Stomach (tissue), 9 donors: Measurements from ENCODE around the gene ERICH2. TPM values are rescaled to one million over a fixed set of nuclear protein-coding genes. Genes with fewer than 3 reads are reported as not detected.

Source experiments
- DNase-seq, 2 donors: peaks; one replicate each; pipeline versions ENCODE4 v3.0.0 to v3.0.0-alpha.2; 2013 to 2019
- H3K27ac ChIP-seq, 5 donors: fragments of 200-600 bp in 4 of 5; sonication (generic) in 4 of 5; one replicate each; pipeline ENCODE4 v1.5.1; 2013 to 2019; ENCODE audit warnings: mild to moderate bottlenecking in 1 of 5, moderate library complexity in 1 of 5
- H3K27me3 ChIP-seq, 3 donors: fragments of 200-600 bp; sonication (generic); one replicate each; pipeline ENCODE4 v1.5.1; 2017 to 2019; ENCODE audit warnings: mixed run types in 1 of 3
- H3K36me3 ChIP-seq, 4 donors: fragments of 200-600 bp; sonication (generic); 1 replicate in 3 of 4; 2 replicates in 1 of 4; pipeline ENCODE4 v1.5.1; 2016 to 2019
- H3K4me1 ChIP-seq, 4 donors: fragments of 200-600 bp; sonication (generic); one replicate each; pipeline ENCODE4 v1.5.1; 2016 to 2019
- H3K4me3 ChIP-seq, 4 donors: fragments of 200-600 bp; sonication (generic) in 3 of 4; one replicate each; pipeline ENCODE4 v1.5.1; 2016 to 2019; ENCODE audit warnings: mild to moderate bottlenecking in 1 of 4
- H3K9me3 ChIP-seq, 4 donors: fragments of 200-600 bp; sonication (generic); one replicate each; pipeline ENCODE4 v1.5.1; 2016 to 2019
- EP300 ChIP-seq: sonication (generic); formaldehyde crosslinking; IDR thresholded peaks from one replicate; pipeline ENCODE4 v1.6.1; 2017; ENCODE audit warnings: antibody characterized with exemption
- POLR2A ChIP-seq, 4 donors: fragments of 450-650 bp; IDR thresholded peaks; one replicate each; pipeline ENCODE4 v1.6.1; 2016; ENCODE audit warnings: antibody characterized with exemption in 4 of 4, control low read depth in 2 of 4, mild to moderate bottlenecking in 1 of 4, moderate library complexity in 1 of 4
- POLR2AphosphoS5 ChIP-seq, 3 donors: sonication (generic); formaldehyde crosslinking; IDR thresholded peaks; one replicate each; pipeline ENCODE4 v1.6.1; 2016; ENCODE audit warnings: antibody characterized with exemption in 3 of 3
- WGBS, 5 donors: extraction: QIAGEN DNeasy Blood & Tissue Kit in 3 of 5; methylation state at CpG; one replicate each; pipeline versions ENCODE4 v1.1.5 to v1.1.7; 2013 to 2018; 5-methylcytosine and 5-hydroxymethylcytosine counted together
- intact Hi-C: fragments of 100-400 bp; cut with DNase I; formaldehyde crosslinking; loops from one replicate; pipeline ENCODE4 v1.15.1; 2023; ENCODE audit warnings: low total_unique reads
- polyA plus RNA-seq, 3 donors: library from polyadenylated mRNA; stranded (reverse); fragments of 200-250 nt; gene quantifications; one replicate each; pipeline ENCODE4 v1.2.3, GENCODE V29; 2013
- total RNA-seq, 5 donors: library from RNA; depleted of rRNA; stranded (reverse); fragments of >200 nt; gene quantifications; one replicate each; pipeline versions ENCODE4 v1.1.0 to v1.2.3, GENCODE V29; 2014 to 2016
- TF ChIP-seq, protein P1 (sequence below), 7 experiments: fragments of 450-650 bp in 4 of 7; fragments of 200-600 bp in 3 of 7; sonication (generic) in 3 of 7; IDR thresholded peaks; one replicate each; pipeline ENCODE4 v1.5.1; 2016 to 2019; ENCODE audit warnings: antibody characterized with exemption in 7 of 7, control low read depth in 2 of 7, mild to moderate bottlenecking in 1 of 7
- donor health status: healthy with polysubstance abuse.
- donor health status: Bipolar disorder and iron deficiency.
- donor health status: healthy.

The ERICH2 gene
- total and polyA plus RNA-seq, 8 donors = 1.5 to 6.8 (median 6.1) TPM; not detected in 5

DNA sequence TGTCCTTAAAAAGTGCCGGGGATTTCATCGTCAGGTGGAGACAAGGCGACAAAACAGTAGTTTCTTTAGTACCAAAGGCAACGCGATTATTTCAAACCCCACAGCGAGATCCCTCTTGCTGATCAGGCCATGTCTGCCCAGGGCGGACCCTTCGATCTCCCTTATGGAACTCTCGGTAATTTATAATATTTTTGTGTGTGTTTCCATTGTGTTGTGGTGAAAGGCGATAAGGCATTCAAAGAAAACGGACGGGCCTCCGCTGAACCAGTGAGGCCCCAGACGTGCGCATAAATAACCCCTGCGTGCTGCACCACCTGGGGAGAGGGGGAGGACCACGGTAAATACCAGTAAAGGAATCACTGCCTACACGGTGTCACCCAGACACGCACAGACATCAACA lies 45.1 kb downstream of the ERICH2 start:
- H3K4me1 ChIP-seq = peaks cover 47 to 67% (median 57%) of the 10 kb centered on the region in 4 donors
- WGBS, 5 donors = 2 to 7% (median 6%) methylated on average over 19 of the region's 19 CpGs
- TF ChIP-seq, protein P1, sequence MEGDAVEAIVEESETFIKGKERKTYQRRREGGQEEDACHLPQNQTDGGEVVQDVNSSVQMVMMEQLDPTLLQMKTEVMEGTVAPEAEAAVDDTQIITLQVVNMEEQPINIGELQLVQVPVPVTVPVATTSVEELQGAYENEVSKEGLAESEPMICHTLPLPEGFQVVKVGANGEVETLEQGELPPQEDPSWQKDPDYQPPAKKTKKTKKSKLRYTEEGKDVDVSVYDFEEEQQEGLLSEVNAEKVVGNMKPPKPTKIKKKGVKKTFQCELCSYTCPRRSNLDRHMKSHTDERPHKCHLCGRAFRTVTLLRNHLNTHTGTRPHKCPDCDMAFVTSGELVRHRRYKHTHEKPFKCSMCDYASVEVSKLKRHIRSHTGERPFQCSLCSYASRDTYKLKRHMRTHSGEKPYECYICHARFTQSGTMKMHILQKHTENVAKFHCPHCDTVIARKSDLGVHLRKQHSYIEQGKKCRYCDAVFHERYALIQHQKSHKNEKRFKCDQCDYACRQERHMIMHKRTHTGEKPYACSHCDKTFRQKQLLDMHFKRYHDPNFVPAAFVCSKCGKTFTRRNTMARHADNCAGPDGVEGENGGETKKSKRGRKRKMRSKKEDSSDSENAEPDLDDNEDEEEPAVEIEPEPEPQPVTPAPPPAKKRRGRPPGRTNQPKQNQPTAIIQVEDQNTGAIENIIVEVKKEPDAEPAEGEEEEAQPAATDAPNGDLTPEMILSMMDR (IDR thresholded peaks at IDR 0.05) = no peak
- TF ChIP-seq POLR2AphosphoS5 (IDR thresholded peaks at IDR 0.05) (no peak), EP300 (no peak), POLR2A (IDR thresholded peaks at IDR 0.05) (no peak)
- no peaks in the 10 kb centered on the region for H3K36me3 ChIP-seq
- intact Hi-C loops = loop anchor here (5.0 to 10.0 kb wide), 3 partner anchors 101 to 451 kb away; partner anchors contain the start of gene SP5
- DNase-seq = no peak
- peaks cover 47 to 90% (median 75%) of the 10 kb centered on the region in 3 donors for H3K27me3 ChIP-seq
- no peak overlapping the region for H3K27ac ChIP-seq
- peak overlapping the region in 2 of 4 donors; percentile 49 to 64 for H3K4me3 ChIP-seq
- no peaks in the 10 kb centered on the region for H3K9me3 ChIP-seq

DNA sequence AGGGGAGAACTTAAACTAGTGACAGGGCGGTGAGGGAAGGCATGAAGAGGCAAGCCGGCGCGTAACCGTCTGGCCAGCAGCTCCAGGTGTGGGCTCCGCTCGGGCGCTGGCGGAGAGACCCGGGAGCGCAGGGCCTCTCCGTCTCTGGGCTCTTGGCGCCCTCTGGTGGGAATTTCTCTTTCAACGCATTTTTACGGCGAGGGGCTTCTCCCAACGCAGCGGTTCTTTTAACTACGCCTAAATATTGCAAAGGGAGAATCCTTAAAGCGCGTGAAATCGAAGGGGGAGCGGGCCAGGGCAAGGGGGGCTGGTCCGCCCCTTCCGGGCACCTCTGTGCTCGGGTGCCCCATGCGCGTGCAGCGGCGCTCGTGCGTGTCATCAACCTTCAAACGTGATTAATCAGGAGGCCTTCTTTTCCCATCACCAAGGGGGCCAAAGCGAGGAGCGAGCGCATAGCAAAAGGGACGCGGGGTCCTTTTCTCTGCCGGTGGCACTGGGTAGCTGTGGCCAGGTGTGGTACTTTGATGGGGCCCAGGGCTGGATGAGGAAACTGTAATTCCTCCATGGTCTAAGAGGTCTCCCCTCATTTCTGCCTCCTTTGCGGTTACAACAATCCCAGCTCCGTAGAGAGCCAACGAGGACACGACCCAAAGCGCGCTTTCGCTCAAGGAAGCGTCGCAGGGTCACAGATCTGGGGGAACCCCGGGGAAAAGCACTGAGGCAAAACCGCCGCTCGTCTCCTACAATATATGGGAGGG lies 45.7 kb downstream of the ERICH2 start:
- no peaks in the 10 kb centered on the region for H3K9me3 ChIP-seq
- DNase-seq = peak; percentile 72 to 90
- intact Hi-C loops = loop anchor here (5.0 to 10.0 kb wide), 3 partner anchors 101 to 451 kb away; partner anchors contain the start of gene SP5
- peaks cover 54 to 73% (median 63%) of the 10 kb centered on the region in 4 donors for H3K4me1 ChIP-seq
- H3K27me3 ChIP-seq = peaks cover 53 to 90% (median 81%) of the 10 kb centered on the region in 3 donors
- no peak overlapping the region for H3K27ac ChIP-seq
- peak overlapping the region; percentile 35 to 64 (median 44) for H3K4me3 ChIP-seq
- no peaks in the 10 kb centered on the region for H3K36me3 ChIP-seq
- 1 to 2% (median 1%) methylated on average over 48 to 52 of the region's 52 CpGs for WGBS, 5 donors
- no peak for TF ChIP-seq EP300
- TF ChIP-seq, protein P1 (IDR thresholded peaks at IDR 0.05) = peak in 5 of 7 experiments; percentile 66 to 84 (median 73)
- TF ChIP-seq POLR2A (IDR thresholded peaks at IDR 0.05) = no peak

DNA sequence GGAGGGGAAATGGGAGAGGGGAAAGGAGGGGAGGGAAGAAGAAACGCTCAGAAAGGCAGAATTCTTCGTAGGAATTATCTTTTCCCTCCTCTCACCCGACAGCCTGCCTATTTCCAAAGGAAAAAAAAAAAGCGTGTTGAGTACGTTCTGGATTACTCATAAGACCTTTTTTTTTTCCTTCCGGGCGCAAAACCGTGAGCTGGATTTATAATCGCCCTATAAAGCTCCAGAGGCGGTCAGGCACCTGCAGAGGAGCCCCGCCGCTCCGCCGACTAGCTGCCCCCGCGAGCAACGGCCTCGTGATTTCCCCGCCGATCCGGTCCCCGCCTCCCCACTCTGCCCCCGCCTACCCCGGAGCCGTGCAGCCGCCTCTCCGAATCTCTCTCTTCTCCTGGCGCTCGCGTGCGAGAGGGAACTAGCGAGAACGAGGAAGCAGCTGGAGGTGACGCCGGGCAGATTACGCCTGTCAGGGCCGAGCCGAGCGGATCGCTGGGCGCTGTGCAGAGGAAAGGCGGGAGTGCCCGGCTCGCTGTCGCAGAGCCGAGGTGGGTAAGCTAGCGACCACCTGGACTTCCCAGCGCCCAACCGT lies 46.4 kb downstream of the ERICH2 start, which contains the start of gene GAD1:
TSS of gene GAD1 (plus strand) at position 384 of the 589 bp plus-strand sequence. CDS start 1,705 bp downstream, outside the sequence.
- H3K4me1 ChIP-seq = peaks cover 60 to 79% (median 70%) of the 10 kb centered on the region in 4 donors
- WGBS, 5 donors = 0 to 1% (median 0%) methylated on average over 25 to 49 of the region's 49 CpGs
- peak; percentile 81 to 84 for DNase-seq
- no peaks in the 10 kb centered on the region for H3K36me3 ChIP-seq
- no peaks in the 10 kb centered on the region for H3K9me3 ChIP-seq
- TF ChIP-seq POLR2AphosphoS5 (IDR thresholded peaks at IDR 0.05) = peak in 2 of 3 donors; percentile 5 to 38
- TF ChIP-seq, protein P1 (IDR thresholded peaks at IDR 0.05) = no peak
- intact Hi-C loops = loop anchor here (5.0 to 10.0 kb wide), 3 partner anchors 102 to 452 kb away; partner anchors contain the start of gene SP5
- peaks cover 55 to 92% (median 88%) of the 10 kb centered on the region in 3 donors for H3K27me3 ChIP-seq
- peak within 1 kb of the TSS; percentile 35 to 64 (median 44) for H3K4me3 ChIP-seq
- no peak within 1 kb of the TSS for H3K27ac ChIP-seq
